GDM1 (cell line): ENCODE results near the gene PTPN18.

ENCODE experiments used
- DNase-seq: peaks from one replicate; lab custom pipeline; 2025; lab: John Stamatoyannopoulos, UW

Gene PTPN18

DNA sequence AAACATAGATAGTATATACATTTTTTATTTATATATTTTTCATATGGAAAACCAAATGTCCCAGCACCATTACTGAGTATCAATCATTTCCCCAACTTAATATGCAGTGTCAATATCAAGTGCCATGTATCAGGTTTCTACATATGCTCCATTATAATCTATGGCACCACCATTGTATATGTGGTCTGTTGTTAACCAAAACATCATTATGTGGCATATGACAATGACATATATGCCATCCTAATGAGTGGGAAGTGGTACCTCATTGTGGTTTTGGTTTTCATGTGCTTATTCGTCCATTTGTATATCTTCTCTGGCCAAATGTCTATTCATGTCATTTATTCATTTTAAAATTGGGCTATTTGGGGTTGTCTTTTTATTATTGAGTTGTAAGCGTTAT lies 9.2 kb downstream of the PTPN18 start:
- DNase-seq: no peak

DNA sequence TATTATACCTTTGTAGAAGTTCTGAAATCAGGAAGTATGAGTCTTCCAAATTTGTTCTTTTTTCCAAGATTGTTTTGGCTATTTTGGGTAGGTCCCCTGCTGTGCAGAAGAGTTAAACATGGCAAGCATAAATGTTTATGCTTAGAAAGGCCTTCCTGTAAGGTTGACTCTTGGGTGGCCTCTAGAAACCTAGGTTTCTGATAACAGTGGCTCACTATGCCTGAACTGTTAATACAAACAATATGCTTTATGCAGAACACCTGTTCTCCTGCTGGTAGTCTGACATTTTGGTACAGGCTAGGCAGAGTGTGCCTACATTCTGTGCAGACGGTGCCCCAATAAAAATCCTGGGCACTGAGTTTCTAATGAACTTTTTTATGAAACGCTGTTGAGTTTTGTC lies 10.1 kb downstream of the PTPN18 start:
- no peak for DNase-seq

DNA sequence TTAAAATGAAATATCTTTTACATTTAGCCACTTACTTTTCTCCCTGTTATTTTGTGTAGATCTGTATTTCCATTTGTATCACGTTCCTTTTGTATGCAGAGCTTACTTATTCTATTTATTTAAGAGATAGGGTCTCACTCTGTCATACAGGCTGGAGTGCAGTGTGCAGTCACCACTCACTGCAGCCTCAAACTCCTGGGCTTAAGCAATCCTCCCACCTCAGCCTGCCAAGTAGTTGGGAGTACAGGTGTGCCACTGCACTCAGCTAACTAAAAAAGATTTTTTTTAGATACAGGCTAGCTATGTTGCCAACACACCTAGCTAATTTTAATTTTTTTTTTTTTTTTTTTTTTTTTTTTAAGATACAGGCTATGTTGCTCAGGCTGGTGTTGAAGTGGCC lies 10.9 kb downstream of the PTPN18 start:
- DNase-seq: no peak

DNA sequence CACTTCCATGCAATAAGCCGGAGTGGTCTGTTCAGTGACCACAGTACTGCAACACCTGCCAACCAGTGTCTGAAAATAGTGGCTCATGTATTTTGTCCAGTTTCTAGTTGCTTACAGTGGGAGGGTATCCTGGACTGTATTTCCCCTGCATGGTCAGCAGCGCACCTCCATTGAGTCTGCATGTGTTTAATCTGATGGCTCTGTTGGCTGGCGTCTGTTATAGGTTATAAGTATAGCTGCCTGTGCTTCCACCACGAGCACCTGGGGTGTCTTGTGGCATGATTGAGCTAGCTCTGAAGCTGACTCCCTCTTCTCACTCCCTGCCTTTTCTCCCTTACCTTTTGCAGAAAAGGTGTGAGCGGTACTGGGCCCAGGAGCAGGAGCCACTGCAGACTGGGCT lies 12.9 kb downstream of the PTPN18 start:
- no peak for DNase-seq

DNA sequence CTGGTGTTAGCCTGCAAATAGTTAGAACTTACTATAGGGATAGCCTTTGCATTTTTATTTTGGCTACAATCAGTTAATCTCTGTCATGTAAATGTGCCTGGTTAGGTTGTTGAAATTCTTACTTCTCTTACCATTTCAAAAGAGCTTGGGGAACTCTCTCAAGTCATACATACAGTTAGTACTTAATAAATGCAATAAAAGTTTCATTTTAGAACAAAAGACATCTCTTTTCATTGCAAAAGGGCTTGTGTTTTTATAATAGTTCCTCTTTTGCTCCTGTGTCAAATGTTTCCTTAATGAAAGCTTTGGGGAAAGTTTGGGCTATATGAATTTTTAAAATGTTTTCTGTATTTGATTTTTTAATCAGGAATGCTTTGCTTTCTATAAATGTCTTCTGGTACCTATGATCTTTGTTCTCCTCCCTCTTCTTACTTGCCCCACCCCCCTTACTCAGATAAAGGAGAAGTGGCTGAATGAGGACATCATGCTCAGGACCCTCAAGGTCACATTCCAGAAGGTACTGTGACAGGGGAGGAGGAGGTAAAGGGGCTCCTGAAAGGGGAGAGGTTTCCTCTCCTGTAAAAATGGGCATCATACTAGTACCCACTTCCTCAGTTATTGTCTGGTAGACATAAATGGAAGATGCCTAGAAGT lies 13.6 kb downstream of the PTPN18 start:
- no peak for DNase-seq

DNA sequence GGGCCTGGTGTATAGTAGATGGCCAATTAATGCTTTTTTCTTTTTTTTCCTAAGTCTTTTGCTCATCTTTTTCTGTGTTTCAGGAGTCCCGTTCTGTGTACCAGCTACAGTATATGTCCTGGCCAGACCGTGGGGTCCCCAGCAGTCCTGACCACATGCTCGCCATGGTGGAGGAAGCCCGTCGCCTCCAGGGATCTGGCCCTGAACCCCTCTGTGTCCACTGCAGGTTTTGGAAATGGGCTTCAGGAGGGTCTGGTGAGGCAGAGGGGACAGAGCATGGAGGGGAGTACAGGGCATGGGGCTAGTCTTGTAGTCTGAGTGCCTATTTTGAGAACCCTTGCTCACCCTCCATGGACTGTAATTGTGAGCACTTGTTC lies 14.1 kb downstream of the PTPN18 start:
- no peak for DNase-seq

DNA sequence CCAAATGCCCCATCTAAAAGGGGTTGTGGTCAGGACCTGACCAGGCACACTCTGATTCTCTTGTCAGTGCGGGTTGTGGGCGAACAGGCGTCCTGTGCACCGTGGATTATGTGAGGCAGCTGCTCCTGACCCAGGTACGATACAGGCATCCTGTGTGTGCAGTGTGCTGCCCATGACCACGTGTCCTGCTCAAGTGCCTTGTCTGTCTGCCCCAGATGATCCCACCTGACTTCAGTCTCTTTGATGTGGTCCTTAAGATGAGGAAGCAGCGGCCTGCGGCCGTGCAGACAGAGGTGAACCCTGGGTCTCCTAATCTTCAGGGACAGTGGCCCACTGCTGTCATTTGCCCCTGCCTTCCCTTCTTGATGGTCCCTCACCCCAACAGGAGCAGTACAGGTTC lies 14.6 kb downstream of the PTPN18 start:
- no peak for DNase-seq

DNA sequence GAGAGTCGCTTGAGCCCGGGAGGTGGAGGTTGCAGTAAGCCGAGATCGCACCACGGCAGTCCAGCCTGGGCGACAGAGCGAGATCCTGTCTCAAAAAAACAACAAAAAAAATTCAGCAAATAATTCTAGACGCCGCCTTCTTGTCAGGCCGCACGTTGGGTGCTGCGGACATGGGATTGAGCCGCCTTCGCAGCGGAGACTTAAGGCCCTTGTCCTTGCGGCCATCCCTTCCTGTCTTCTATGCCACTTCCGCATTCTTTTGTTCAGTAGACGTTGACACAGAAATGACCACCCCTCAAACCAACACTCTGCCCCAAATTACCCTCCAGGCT lies 15.8 kb downstream of the PTPN18 start:
- DNase-seq: no peak

DNA sequence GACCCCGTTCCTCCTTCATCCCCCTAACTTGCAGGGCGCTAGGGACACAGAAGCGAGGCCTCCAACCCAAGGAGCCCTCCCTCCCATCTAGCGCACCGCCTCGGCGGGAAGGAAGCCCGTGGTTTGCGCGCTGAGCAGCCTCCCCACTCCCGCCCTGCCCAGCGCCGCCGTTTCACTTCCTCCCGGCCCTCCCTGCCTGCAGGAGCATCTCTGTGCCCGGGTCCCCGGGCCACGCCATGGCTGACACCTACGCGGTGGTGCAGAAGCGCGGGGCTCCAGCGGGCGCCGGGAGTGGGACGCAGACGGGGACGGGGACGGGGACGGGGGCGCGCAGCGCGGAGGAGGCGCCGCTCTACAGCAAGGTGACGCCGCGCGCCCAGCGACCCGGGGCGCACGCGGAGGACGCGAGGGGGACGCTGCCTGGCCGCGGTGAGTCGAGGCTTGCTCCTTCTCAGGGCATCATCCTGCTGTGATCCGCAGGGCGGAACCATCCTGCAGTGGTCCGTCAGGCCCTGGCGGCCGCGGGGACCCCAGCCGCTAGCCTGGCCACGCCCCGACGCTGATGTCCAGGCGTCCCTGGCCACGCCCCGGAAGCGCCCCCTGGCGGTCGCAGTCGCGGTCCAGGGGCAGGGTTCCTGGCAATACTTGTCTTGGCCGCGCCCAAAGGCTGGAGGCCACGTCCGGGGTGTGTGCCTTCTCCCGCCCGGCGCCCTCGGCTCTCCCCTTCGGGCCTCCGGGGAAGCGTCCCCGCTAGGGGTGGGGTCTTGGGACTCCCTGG lies 16.4 kb downstream of the PTPN18 start:
- DNase-seq: peak; percentile 68

DNA sequence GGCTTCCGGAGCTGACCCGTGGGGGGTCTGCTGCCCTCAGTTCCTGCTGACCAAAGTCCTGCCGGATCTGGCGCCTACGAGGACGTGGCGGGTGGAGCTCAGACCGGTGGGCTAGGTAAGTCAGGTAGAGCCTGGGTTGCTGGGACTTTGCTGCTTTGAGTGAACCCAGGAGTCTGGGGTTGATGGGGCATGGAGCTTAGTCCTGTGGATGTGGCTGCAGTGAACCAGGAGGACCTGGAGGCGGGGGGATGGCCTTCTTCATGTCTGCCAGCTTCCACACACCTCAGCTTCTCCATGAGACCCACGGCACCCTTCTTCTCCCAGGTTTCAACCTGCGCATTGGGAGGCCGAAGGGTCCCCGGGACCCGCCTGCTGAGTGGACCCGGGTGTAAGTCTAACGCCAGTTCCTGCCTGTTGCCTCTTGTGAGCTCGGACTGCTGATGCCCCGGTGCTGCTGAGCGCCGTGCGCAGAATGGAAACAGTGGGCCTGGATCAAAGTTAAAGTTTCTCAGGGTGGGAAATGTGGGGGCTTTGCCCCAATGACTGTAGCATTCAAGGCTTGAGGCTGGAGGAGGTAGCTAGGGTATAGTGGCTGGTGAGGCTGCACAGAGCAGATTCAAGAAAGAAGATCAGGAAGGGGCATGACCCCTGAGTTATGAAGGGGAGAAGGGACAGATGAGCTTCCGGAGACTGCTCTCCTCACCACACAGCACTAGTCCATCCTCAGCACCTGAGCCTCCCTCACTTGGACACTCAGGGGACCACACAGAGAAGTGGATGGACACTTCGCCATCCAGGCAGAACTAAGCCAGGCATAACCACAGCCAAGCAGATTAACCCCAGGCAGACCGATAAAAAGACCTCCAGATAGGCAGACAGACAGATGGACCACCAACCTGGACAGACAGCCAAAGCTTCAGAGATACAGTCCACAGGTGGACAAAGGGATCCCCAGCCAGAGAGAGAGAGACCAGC lies 17.3 kb downstream of the PTPN18 start:
- no peak for DNase-seq

DNA sequence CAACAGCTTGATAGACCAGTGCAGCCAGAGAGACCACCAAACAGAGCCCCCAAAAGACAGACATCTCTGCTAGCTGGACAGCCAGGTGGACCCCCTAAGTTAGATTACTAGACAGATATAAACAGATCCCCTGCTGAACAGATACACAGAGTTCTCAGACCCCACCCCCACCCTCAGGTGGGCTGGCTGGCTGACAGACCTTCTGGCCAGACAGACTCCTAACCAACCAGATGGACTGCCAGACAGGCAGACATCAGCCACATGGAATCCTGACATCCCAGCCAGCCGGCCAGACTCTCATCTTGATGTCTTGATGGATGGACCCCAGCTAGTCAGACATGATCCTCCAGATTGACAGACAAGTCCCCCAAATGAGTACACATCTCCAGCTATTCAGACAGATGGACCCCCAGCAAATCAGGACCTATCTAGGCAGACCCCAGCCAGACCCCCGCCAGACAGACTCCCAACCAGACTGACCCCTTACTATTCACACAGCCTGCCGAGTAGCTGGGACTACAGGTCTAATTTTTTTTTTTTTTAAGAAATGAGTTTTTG lies 18.0 kb downstream of the PTPN18 start:
- no peak for DNase-seq

DNA sequence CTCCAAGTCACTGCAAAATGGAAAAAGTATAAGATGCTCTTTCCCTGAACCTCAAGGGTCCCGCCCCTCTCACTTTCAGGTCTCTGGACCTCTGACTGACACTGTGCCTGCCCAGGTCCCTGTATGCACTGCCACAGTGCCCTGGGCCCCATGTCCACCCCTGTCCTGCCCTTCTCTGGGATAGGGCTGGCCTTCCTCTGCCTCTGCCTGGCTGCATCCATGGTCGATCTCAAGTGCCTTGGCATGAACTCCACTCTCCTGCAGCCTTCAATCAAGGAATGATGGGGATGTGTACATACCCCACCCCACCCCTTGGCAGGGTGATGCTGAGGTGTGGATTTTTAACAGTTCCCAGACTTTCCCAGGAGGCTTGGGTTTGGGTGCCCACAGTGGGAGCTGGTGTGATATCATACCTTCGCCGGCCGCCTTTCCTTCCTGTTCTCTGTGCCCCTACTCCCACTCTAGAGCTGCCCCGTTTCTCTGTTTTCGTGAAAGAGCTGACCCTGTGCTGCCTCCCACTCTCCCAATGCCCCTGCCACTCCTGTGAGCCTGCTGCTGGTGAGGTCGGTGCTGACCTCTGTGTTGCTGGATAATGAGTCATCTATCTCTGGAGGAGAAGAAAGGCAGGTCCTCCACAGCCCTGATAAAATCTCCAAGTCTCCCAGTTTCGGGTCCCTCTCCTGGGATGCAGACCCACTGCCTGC lies 18.9 kb downstream of the PTPN18 start:
- no peak for DNase-seq

DNA sequence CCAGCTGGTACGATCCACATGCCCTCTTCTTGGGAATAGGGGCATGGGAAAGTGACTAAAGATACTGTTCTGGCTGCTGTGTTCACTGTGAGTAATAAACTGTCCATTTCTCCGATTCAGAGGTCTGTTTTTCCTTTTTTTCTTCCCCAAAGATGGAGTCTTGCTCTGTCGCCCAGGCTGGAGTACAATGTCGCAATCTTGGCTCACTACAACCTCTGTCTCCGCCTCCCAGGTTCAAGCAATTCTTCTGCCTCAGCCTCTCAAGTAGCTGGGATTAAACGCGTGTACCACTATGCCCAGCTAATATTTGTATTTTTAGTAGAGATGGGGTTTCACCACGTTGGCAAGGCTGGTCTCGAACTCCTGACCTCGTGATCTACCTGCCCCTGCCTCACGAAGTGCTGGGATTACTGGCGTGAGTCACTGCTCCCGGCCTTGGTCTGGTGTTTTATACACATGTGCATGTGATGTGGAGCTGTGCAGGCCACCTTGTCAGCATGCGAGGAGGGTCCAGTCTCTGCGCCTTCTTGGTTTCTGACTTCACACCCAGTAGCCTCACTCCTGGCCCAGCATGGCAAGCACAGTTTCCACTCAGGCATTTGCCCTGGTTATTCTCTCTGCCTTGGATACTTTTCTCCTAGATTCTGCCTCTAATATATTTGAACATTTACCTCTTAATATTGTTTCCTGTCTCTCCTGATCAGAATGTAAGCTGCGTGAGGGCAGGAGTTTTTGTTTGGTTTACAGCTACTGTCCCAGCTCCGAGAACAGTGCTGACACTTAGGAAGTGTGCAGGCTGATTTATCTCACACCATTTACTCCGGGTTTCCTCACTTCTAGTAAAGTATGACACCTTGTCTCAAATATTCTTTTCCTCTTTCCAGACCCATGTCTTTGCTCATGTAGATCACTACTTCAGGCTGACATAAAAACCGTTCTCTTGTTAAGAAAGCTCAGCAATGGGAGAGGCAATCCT lies 19.7 kb downstream of the PTPN18 start:
- DNase-seq: no peak

DNA sequence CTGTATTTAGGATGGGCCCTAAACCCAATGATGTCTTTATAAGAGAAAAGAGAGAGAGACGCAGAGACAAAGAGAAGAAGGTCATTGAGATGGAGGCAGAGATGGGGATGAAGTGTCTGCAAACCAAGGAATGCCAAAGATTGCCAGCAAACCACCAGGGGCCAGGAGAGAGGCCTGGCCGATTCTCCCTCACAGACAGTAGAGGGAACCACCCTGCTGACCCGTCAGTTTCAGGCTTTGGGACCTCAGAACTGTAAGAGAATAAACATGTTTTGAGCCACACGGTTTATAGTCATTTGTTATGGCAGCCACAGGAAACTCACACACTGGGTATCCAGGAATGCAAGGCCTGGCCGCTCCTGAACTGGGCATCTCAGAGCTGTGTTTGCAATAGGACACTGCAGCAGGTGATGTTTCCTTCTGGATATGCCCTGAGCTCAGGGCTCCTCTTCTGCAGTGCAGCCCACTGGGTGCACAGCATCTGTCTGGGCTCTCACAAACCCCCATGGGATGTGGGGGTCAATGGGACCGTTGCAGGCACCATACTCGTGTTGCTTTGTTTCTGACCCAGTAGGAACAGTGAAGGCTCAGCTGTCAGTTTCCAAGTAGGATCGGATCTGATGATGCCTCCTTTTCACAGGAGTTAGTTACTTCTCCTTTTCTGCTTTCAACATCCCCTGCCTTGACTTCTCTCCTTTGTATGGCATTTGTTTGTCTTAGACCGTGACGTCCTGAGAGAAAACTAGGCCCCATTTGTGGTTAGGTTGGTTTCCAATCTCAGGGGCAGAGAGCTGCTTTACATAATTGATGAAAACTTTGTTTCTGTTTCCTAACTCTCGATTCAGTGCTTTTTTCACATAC lies 20.8 kb downstream of the PTPN18 start:
- DNase-seq: no peak

DNA sequence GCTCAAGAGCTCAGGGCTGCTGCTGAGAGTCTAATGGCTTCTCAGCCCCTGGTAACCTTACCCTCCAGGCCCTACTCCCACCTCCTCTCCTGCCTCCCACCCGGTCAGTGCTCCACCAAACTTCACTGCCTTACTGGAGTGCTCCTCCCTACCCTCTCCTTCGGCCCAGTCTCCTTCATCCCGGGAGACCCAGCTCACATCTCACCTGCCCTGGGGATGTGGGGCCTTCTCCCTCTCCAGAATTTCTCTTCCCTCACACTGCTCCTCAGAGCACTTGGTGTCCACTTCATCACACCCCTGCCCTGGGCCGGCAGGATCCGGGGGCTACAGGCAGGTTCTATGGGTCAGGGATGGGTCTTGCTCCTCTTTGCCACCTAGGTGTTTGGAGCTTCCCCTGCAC lies 21.6 kb downstream of the PTPN18 start:
- DNase-seq: no peak

DNA sequence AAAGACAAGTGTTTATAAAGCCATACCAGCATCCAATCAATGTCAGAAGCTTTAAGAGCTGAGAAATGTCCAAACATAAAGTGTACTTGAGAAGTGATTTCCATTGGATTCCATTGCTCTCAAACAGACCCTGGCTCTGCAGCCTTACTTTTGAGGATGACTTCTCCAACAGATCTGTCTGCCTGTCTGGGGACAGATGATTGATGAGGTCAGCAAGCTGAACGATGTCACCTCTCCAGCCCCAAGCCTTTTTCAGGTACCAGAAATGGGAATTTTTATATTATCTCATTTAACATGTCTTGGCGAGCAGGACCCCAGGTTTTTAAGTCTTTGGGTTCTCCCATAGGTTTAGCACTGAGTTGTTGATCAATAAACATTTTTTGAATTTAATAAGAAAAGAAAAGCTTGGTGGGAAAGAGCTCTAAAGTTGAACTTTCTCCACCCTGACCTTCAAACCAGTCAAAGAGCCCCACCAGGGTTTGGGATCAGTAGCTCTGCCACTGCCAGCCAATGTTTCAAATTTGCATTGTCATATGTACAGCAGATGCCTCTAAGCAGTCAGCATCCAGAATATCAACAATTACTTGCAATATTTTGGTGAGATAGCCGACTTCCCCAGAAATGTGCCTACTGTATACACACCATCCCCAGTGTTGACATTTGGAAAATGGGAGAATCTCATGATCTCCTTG lies 22.5 kb downstream of the PTPN18 start:
- no peak for DNase-seq

DNA sequence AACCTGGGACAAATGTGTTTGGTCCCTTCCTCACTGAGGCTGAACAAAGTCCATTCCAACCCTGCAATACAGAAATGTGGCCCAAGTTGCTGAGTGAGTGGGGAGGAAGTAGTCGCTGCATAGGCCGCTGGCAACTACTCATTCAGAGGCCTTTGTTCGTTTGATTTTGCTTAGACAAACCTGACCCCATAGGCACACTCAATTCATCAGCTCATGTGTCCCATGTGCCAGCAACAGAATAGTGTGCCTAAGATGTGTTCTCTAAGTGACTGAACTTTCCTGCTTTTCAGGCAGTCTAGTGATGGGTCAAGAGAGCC lies 23.0 kb downstream of the PTPN18 start:
- DNase-seq: no peak

DNA sequence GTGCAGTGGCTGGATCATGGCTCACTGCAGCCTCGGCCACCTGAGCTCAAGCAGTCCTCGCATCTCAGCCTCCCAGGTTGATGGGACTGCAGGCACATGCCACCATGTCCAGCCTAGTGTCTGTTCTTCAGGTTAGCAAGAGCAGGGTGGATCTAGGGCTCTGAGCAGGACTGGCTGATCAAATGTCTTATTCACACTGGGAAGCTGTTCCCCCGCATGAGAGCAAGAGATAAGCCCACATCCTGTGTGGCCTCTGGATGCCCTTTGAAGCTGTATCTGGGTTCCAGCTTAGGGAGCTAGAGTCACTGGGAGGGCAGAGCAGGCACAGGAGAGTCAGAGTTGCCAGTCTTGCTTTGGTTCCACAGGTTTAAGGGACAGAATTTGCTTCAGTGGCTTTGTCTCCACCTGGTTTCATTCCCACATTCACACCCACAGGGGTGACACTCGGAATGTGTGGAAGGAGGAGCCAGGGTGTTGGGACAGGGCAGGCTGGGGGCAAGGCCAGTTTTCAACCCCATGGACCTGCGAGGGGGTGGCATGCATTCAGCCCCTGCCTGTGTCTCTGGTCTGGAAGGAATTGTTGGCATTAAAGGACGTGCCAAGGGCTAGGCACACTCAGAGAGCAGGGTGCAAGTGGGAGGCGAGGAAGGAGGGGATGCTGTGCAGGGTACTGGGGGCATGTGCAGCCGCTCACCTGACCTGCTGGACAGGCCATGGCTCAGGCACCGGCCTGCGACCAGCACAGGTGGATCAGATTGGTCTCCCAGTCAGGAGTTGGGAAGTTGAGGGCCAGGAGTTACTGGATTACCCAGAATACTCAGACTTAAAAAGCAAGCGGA lies 24.5 kb downstream of the PTPN18 start:
- DNase-seq: no peak
